ENCODE measurements around the gene PTPRA. TPM values are rescaled to one million over a fixed set of nuclear protein-coding genes. Genes with fewer than 3 reads are reported as not detected.
A peak's percentile ranks its signal among the peaks of the same experiment; 100 is the strongest.

PTPRA gene
- total RNA-seq, 1 donor = 44.2 TPM

GRCh38 chr20:3027987-3028386 is 154.7 kb downstream of the PTPRA start:
- H3K9me3 ChIP-seq (ENCODE audit: low read depth, low read length) = no peaks in the 10 kb centered on the region
- no peaks in the 10 kb centered on the region for H4K20me1 ChIP-seq (ENCODE audit: insufficient read depth, low read length)
- H3K27ac ChIP-seq (ENCODE audit: low read depth, low read length) = no peak overlapping the region
- no peak for DNase-seq (ENCODE audit: insufficient read length, low spot score, missing footprints)
- no peaks in the 10 kb centered on the region for H3K27me3 ChIP-seq (ENCODE audit: insufficient read depth, low read length)
- H3K36me3 ChIP-seq (ENCODE audit: insufficient read depth, low read length) = peaks cover 49% of the 10 kb centered on the region
- no peaks in the 10 kb centered on the region for H3K79me2 ChIP-seq (ENCODE audit: insufficient read depth, low read length)
- TF ChIP-seq CTCF (IDR thresholded peaks at IDR 0.05; ENCODE audit: extremely low read depth, low read depth, low read length) = no peak
- H3K4me1 ChIP-seq (ENCODE audit: insufficient read depth, low read length) = peaks cover 3% of the 10 kb centered on the region
- H3K4me2 ChIP-seq (ENCODE audit: insufficient read depth, low read length) = no peak overlapping the region
- H3K4me3 ChIP-seq (ENCODE audit: insufficient read depth, low read length) = no peak overlapping the region
- H2AFZ ChIP-seq (ENCODE audit: low read length) = no peak overlapping the region

- Histone ChIP-seq H3K4me1 (ENCODE audit: insufficient read depth, low read length) (peaks cover 7% of the 10 kb centered on the region), H3K27ac (ENCODE audit: low read depth, low read length) (no peak overlapping the region), H3K27me3 (ENCODE audit: insufficient read depth, low read length) (no peaks in the 10 kb centered on the region), H3K36me3 (ENCODE audit: insufficient read depth, low read length) (peaks cover 36% of the 10 kb centered on the region), H3K9me3 (ENCODE audit: low read depth, low read length) (no peaks in the 10 kb centered on the region), H3K4me2 (ENCODE audit: insufficient read depth, low read length) (no peak overlapping the region), H4K20me1 (ENCODE audit: insufficient read depth, low read length) (no peaks in the 10 kb centered on the region), H3K4me3 (ENCODE audit: insufficient read depth, low read length) (no peak overlapping the region), H2AFZ (ENCODE audit: low read length) (no peak overlapping the region), H3K79me2 (ENCODE audit: insufficient read depth, low read length) (no peaks in the 10 kb centered on the region)
- peak; percentile 55 for DNase-seq (ENCODE audit: insufficient read length, low spot score, missing footprints)
- no peak for TF ChIP-seq CTCF (IDR thresholded peaks at IDR 0.05; ENCODE audit: extremely low read depth, low read depth, low read length)
Observed at GRCh38 chr20:3031524-3032147, 158.4 kb downstream of the PTPRA start.

- no peak overlapping the region for H2AFZ ChIP-seq (ENCODE audit: low read length)
- TF ChIP-seq CTCF (IDR thresholded peaks at IDR 0.05; ENCODE audit: extremely low read depth, low read depth, low read length) = no peak
- H4K20me1 ChIP-seq (ENCODE audit: insufficient read depth, low read length) = no peaks in the 10 kb centered on the region
- no peaks in the 10 kb centered on the region for H3K27me3 ChIP-seq (ENCODE audit: insufficient read depth, low read length)
- H3K36me3 ChIP-seq (ENCODE audit: insufficient read depth, low read length) = peaks cover 35% of the 10 kb centered on the region
- H3K9me3 ChIP-seq (ENCODE audit: low read depth, low read length) = no peaks in the 10 kb centered on the region
- no peak overlapping the region for H3K4me3 ChIP-seq (ENCODE audit: insufficient read depth, low read length)
- DNase-seq (ENCODE audit: insufficient read length, low spot score, missing footprints) = no peak
- no peak overlapping the region for H3K4me2 ChIP-seq (ENCODE audit: insufficient read depth, low read length)
- H3K4me1 ChIP-seq (ENCODE audit: insufficient read depth, low read length) = peaks cover 7% of the 10 kb centered on the region
- no peak overlapping the region for H3K27ac ChIP-seq (ENCODE audit: low read depth, low read length)
- no peaks in the 10 kb centered on the region for H3K79me2 ChIP-seq (ENCODE audit: insufficient read depth, low read length)
Observed at GRCh38 chr20:3032624-3033023, 159.3 kb downstream of the PTPRA start.

GRCh38 chr20:3037654-3038053 is 164.4 kb downstream of the PTPRA start:
- no peak for TF ChIP-seq CTCF (IDR thresholded peaks at IDR 0.05; ENCODE audit: extremely low read depth, low read depth, low read length)
- H3K4me2 ChIP-seq (ENCODE audit: insufficient read depth, low read length) = no peak overlapping the region

More at GRCh38 chr20:3037654-3038053, 164.4 kb downstream of the PTPRA start:
- Histone ChIP-seq H2AFZ (ENCODE audit: low read length) (no peak overlapping the region), H3K36me3 (ENCODE audit: insufficient read depth, low read length) (peaks cover 23% of the 10 kb centered on the region), H3K4me1 (ENCODE audit: insufficient read depth, low read length) (peaks cover 17% of the 10 kb centered on the region), H3K79me2 (ENCODE audit: insufficient read depth, low read length) (no peaks in the 10 kb centered on the region), H3K27ac (ENCODE audit: low read depth, low read length) (no peak overlapping the region), H3K27me3 (ENCODE audit: insufficient read depth, low read length) (no peaks in the 10 kb centered on the region), H3K9me3 (ENCODE audit: low read depth, low read length) (no peaks in the 10 kb centered on the region), H3K4me3 (ENCODE audit: insufficient read depth, low read length) (no peak overlapping the region), H4K20me1 (ENCODE audit: insufficient read depth, low read length) (no peaks in the 10 kb centered on the region)
- no peak for DNase-seq (ENCODE audit: insufficient read length, low spot score, missing footprints)
